Liver (tissue), 9 donors: ENCODE measurements around the gene RIBC1. TPM values are rescaled to one million over a fixed set of nuclear protein-coding genes. Genes with fewer than 3 reads are reported as not detected.

Experiments used
- DNase-seq: peaks from one replicate; pipeline ENCODE4 v3.0.0-alpha.2; 2017; ENCODE audit warnings: low spot score
- H3K27ac ChIP-seq, 2 donors: one replicate each; pipeline ENCODE4 v1.7.0; 2013; ENCODE audit warnings: inconsistent platforms in 2 of 2, low read length in 2 of 2, control low read depth in 1 of 2, low read depth in 1 of 2, mild to moderate bottlenecking in 1 of 2
- H3K27me3 ChIP-seq, 4 donors: one replicate each; pipeline versions ENCODE4 v1.6.1 to v1.7.0; 2013; ENCODE audit warnings: low read length in 3 of 4, inconsistent platforms in 1 of 4, mild to moderate bottlenecking in 1 of 4, moderate library complexity in 1 of 4; ENCODE audit not compliant: control insufficient read depth in 4 of 4, insufficient read depth in 4 of 4
- H3K36me3 ChIP-seq, 4 donors: one replicate each; pipeline versions ENCODE4 v1.6.1 to v1.7.0; 2013; ENCODE audit warnings: low read length in 3 of 4, mild to moderate bottlenecking in 3 of 4, low read depth in 1 of 4, moderate library complexity in 1 of 4; ENCODE audit not compliant: control insufficient read depth in 4 of 4, insufficient read depth in 3 of 4
- H3K4me1 ChIP-seq, 4 donors: one replicate each; pipeline versions ENCODE4 v1.6.1 to v1.7.0; 2013; ENCODE audit warnings: low read length in 3 of 4, mild to moderate bottlenecking in 3 of 4, moderate library complexity in 1 of 4; ENCODE audit not compliant: control insufficient read depth in 4 of 4, insufficient read depth in 4 of 4
- H3K4me3 ChIP-seq, 3 donors: one replicate each; pipeline versions ENCODE4 v1.6.1 to v1.7.0; 2013; ENCODE audit warnings: low read length in 3 of 3, control low read depth in 1 of 3, low read depth in 1 of 3, mild to moderate bottlenecking in 1 of 3
- H3K9ac ChIP-seq, 2 donors: one replicate each; pipeline ENCODE4 v1.7.0; 2013; ENCODE audit warnings: low read length in 2 of 2, mild to moderate bottlenecking in 2 of 2, moderate library complexity in 2 of 2, control low read depth in 1 of 2, low read depth in 1 of 2
- H3K9me3 ChIP-seq, 4 donors: one replicate each; pipeline versions ENCODE4 v1.6.1 to v1.7.0; 2013; ENCODE audit warnings: low read length in 3 of 4; ENCODE audit not compliant: control insufficient read depth in 4 of 4
- FOXA1 ChIP-seq: IDR thresholded peaks from 2 replicates; pipeline ENCODE4 v1.6.1; 2016; ENCODE audit warnings: antibody characterized with exemption
- FOXA2 ChIP-seq: IDR thresholded peaks from 2 replicates; pipeline ENCODE4 v1.6.1; 2016; ENCODE audit warnings: antibody characterized with exemption
- GABPA ChIP-seq, 2 donors: IDR thresholded peaks in 1 of 2; conservative IDR thresholded peaks in 1 of 2; 2 replicates each; pipeline ENCODE4 v1.6.1; 2016; ENCODE audit warnings: antibody characterized with exemption in 2 of 2, mild to moderate bottlenecking in 1 of 2, moderate library complexity in 1 of 2
- HNF4A ChIP-seq, 2 donors: conservative IDR thresholded peaks; 2 replicates each; pipeline ENCODE4 v1.6.1; 2016; ENCODE audit warnings: antibody characterized with exemption in 2 of 2, mild to moderate bottlenecking in 2 of 2
- HNF4G ChIP-seq: IDR thresholded peaks from 2 replicates; pipeline ENCODE4 v1.6.1; 2016; ENCODE audit warnings: antibody characterized with exemption
- JUND ChIP-seq, 2 donors: IDR thresholded peaks; 2 replicates each; pipeline ENCODE4 v1.6.1; 2016; ENCODE audit warnings: antibody characterized with exemption in 2 of 2
- NR2F2 ChIP-seq: IDR thresholded peaks from 2 replicates; pipeline ENCODE4 v1.6.1; 2016; ENCODE audit warnings: antibody characterized with exemption
- RAD21 ChIP-seq, 2 donors: IDR thresholded peaks; 2 replicates each; pipeline ENCODE4 v1.6.1; 2016; ENCODE audit warnings: antibody characterized with exemption in 2 of 2, mild to moderate bottlenecking in 2 of 2
- RXRA ChIP-seq, 2 donors: IDR thresholded peaks; 2 replicates each; pipeline ENCODE4 v1.6.1; 2017 to 2018; ENCODE audit warnings: antibody characterized with exemption in 2 of 2, mild to moderate bottlenecking in 1 of 2
- SP1 ChIP-seq: IDR thresholded peaks from 2 replicates; pipeline ENCODE4 v1.6.1; 2018; ENCODE audit warnings: antibody characterized with exemption, mild to moderate bottlenecking
- TAF1 ChIP-seq: conservative IDR thresholded peaks from 2 replicates; pipeline ENCODE4 v1.6.1; 2016; ENCODE audit warnings: antibody characterized with exemption, mild to moderate bottlenecking
- WGBS: extraction: QIAGEN DNeasy Blood & Tissue Kit; methylation state at CpG from one replicate; pipeline ENCODE4 v1.1.7; 2013; 5-methylcytosine and 5-hydroxymethylcytosine counted together
- polyA plus RNA-seq, 2 donors: library from polyadenylated mRNA; stranded (reverse) in 1 of 2; unstranded in 1 of 2; fragments of 200-250 nt in 1 of 2; fragments of >200 nt in 1 of 2; fragmentation: Nextera tagmentation in 1 of 2; extraction: Ambion mirVana in 1 of 2; gene quantifications; one replicate each; pipeline versions ENCODE4 v1.2.1 to v1.2.3, GENCODE V29; 2013 to 2015
- total RNA-seq, 2 donors: library from RNA; depleted of rRNA; stranded (reverse); fragments of >200 nt; gene quantifications; one replicate each; pipeline ENCODE4 v1.2.3, GENCODE V29; 2014
- TF ChIP-seq, protein P1 (sequence below): IDR thresholded peaks from 2 replicates; pipeline ENCODE4 v1.6.1; 2016; ENCODE audit warnings: antibody characterized with exemption
- TF ChIP-seq, protein P2 (sequence below): IDR thresholded peaks from 2 replicates; pipeline ENCODE4 v1.6.1; 2016; ENCODE audit warnings: antibody characterized with exemption
- TF ChIP-seq, protein P3 (sequence below): IDR thresholded peaks from 2 replicates; pipeline ENCODE4 v1.6.1; 2016; ENCODE audit warnings: antibody characterized with exemption, mild to moderate bottlenecking
- TF ChIP-seq, protein P4 (sequence below): IDR thresholded peaks from 2 replicates; pipeline ENCODE4 v1.6.1; 2016; ENCODE audit warnings: antibody characterized with exemption
- TF ChIP-seq, protein P5 (sequence below): fragments of 150-350 bp; IDR thresholded peaks from 2 replicates; pipeline ENCODE4 v1.5.1; 2017; ENCODE audit warnings: improper control_type of control experiment, low read depth, low read length; ENCODE audit not compliant: missing input control
- donor health status: healthy.
- donor health status: healthy.
- donor health status: healthy.
- donor health status: healthy.
- donor health status: healthy.

Gene RIBC1
- total and polyA plus RNA-seq, 4 donors, result 0.08 to 0.42 (median 0.20) TPM

DNA sequence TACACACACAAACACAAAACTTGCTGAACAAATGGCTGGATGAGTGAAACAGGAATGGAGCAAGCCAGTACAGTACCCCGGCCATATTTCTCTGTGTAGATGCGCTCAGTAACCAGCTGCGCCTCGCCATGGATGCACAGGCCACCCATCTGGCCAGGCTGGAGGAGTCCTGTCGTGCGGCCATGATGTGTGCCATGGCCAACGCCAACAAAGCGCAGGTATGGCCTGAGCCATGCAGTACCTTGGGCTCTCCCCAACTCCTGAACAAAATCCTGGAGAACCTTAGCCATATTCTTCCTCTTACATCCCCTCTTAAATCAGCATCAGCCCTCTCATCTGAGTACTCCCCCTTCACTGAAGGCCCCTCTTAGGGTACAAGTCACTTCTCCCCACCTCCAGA lies 7.1 kb downstream of the RIBC1 start:
- peaks cover 1 to 18% (median 12%) of the 10 kb centered on the region in 4 donors for H3K4me1 ChIP-seq
- H3K9ac ChIP-seq, result no peak overlapping the region
- DNase-seq, result no peak
- no peak overlapping the region for H3K4me3 ChIP-seq
- TF ChIP-seq FOXA1 (no peak), HNF4A (conservative IDR thresholded peaks at IDR 0.05) (no peak), GABPA (IDR thresholded peaks at IDR 0.05 in 1 of 2, conservative IDR thresholded peaks at IDR 0.05 in 1 of 2) (no peak), FOXA2 (no peak), HNF4G (no peak), SP1 (no peak), NR2F2 (no peak), RXRA (IDR thresholded peaks at IDR 0.05) (no peak)
- TF ChIP-seq, protein P1, sequence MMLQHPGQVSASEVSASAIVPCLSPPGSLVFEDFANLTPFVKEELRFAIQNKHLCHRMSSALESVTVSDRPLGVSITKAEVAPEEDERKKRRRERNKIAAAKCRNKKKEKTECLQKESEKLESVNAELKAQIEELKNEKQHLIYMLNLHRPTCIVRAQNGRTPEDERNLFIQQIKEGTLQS, result no peak
- TF ChIP-seq, protein P2, sequence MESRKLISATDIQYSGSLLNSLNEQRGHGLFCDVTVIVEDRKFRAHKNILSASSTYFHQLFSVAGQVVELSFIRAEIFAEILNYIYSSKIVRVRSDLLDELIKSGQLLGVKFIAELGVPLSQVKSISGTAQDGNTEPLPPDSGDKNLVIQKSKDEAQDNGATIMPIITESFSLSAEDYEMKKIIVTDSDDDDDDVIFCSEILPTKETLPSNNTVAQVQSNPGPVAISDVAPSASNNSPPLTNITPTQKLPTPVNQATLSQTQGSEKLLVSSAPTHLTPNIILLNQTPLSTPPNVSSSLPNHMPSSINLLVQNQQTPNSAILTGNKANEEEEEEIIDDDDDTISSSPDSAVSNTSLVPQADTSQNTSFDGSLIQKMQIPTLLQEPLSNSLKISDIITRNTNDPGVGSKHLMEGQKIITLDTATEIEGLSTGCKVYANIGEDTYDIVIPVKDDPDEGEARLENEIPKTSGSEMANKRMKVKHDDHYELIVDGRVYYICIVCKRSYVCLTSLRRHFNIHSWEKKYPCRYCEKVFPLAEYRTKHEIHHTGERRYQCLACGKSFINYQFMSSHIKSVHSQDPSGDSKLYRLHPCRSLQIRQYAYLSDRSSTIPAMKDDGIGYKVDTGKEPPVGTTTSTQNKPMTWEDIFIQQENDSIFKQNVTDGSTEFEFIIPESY, result no peak
- TF ChIP-seq, protein P3, sequence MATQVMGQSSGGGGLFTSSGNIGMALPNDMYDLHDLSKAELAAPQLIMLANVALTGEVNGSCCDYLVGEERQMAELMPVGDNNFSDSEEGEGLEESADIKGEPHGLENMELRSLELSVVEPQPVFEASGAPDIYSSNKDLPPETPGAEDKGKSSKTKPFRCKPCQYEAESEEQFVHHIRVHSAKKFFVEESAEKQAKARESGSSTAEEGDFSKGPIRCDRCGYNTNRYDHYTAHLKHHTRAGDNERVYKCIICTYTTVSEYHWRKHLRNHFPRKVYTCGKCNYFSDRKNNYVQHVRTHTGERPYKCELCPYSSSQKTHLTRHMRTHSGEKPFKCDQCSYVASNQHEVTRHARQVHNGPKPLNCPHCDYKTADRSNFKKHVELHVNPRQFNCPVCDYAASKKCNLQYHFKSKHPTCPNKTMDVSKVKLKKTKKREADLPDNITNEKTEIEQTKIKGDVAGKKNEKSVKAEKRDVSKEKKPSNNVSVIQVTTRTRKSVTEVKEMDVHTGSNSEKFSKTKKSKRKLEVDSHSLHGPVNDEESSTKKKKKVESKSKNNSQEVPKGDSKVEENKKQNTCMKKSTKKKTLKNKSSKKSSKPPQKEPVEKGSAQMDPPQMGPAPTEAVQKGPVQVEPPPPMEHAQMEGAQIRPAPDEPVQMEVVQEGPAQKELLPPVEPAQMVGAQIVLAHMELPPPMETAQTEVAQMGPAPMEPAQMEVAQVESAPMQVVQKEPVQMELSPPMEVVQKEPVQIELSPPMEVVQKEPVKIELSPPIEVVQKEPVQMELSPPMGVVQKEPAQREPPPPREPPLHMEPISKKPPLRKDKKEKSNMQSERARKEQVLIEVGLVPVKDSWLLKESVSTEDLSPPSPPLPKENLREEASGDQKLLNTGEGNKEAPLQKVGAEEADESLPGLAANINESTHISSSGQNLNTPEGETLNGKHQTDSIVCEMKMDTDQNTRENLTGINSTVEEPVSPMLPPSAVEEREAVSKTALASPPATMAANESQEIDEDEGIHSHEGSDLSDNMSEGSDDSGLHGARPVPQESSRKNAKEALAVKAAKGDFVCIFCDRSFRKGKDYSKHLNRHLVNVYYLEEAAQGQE, result no peak
- TF ChIP-seq, protein P4, sequence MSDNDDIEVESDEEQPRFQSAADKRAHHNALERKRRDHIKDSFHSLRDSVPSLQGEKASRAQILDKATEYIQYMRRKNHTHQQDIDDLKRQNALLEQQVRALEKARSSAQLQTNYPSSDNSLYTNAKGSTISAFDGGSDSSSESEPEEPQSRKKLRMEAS, result no peak
- H3K9me3 ChIP-seq, result no peaks in the 10 kb centered on the region
- peaks cover 1 to 29% (median 16%) of the 10 kb centered on the region in 4 donors for H3K36me3 ChIP-seq
- no peaks in the 10 kb centered on the region for H3K27me3 ChIP-seq
- H3K27ac ChIP-seq, result no peak overlapping the region
- 96% methylated on average over 8 of the region's 8 CpGs for WGBS

DNA sequence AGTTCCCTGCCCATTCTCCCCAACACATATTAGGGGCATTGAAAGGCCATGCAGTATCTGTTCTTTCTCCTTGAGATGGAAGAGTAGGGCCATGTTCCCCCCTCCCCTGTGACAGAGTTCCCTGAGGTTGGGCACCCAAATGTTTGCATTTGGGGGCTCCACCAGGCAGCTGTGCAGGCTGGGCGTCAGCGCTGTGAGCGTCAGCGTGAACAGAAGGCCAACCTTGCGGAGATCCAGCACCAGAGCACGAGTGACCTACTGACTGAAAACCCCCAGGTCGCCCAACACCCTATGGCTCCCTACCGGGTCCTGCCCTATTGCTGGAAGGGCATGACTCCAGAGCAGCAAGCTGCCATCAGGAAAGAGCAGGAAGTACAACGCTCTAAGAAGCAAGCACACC lies 7.6 kb downstream of the RIBC1 start:
- H3K27me3 ChIP-seq, result no peaks in the 10 kb centered on the region
- no peak overlapping the region for H3K4me3 ChIP-seq
- no peak overlapping the region for H3K27ac ChIP-seq
- peaks cover 1 to 23% (median 16%) of the 10 kb centered on the region in 4 donors for H3K4me1 ChIP-seq
- no peak for DNase-seq
- H3K9me3 ChIP-seq, result no peaks in the 10 kb centered on the region
- H3K36me3 ChIP-seq, result peaks cover 1 to 29% (median 16%) of the 10 kb centered on the region in 4 donors
- TF ChIP-seq, protein P4, result no peak
- TF ChIP-seq, protein P2, result no peak
- TF ChIP-seq, protein P5, sequence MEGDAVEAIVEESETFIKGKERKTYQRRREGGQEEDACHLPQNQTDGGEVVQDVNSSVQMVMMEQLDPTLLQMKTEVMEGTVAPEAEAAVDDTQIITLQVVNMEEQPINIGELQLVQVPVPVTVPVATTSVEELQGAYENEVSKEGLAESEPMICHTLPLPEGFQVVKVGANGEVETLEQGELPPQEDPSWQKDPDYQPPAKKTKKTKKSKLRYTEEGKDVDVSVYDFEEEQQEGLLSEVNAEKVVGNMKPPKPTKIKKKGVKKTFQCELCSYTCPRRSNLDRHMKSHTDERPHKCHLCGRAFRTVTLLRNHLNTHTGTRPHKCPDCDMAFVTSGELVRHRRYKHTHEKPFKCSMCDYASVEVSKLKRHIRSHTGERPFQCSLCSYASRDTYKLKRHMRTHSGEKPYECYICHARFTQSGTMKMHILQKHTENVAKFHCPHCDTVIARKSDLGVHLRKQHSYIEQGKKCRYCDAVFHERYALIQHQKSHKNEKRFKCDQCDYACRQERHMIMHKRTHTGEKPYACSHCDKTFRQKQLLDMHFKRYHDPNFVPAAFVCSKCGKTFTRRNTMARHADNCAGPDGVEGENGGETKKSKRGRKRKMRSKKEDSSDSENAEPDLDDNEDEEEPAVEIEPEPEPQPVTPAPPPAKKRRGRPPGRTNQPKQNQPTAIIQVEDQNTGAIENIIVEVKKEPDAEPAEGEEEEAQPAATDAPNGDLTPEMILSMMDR, result no peak
- TF ChIP-seq FOXA2, result no peak
- TF ChIP-seq RAD21 (IDR thresholded peaks at IDR 0.05), result no peak
- no peak for TF ChIP-seq NR2F2
- TF ChIP-seq TAF1, result no peak
- TF ChIP-seq SP1, result no peak
- TF ChIP-seq, protein P1, result no peak
- no peak for TF ChIP-seq HNF4A (conservative IDR thresholded peaks at IDR 0.05)
- no peak for TF ChIP-seq JUND (IDR thresholded peaks at IDR 0.05)
- no peak overlapping the region for H3K9ac ChIP-seq
- WGBS, result 95% methylated on average over 9 of the region's 9 CpGs
